Gastroesophageal sphincter (tissue), 3 donors: ENCODE data around the gene RNU5D-1.

Experiments
- POLR2A ChIP-seq, 2 donors: fragments of 450-650 bp; IDR thresholded peaks; one replicate each; pipeline ENCODE4 v1.6.1; 2017; ENCODE audit warnings: antibody characterized with exemption in 2 of 2, mild to moderate bottlenecking in 2 of 2, moderate library complexity in 1 of 2
- TF ChIP-seq, protein P1 (sequence below), 4 experiments: fragments of 200-600 bp in 2 of 4; fragments of 450-650 bp in 2 of 4; sonication (generic) in 1 of 4; IDR thresholded peaks; one replicate each; pipeline ENCODE4 v1.5.1; 2017 to 2019; ENCODE audit warnings: antibody characterized with exemption in 4 of 4, mild to moderate bottlenecking in 2 of 4, moderate library complexity in 2 of 4

GRCh38 chr1:44720281-44720680, 10.7 kb downstream of the RNU5D-1 start:
- TF ChIP-seq, protein P1, sequence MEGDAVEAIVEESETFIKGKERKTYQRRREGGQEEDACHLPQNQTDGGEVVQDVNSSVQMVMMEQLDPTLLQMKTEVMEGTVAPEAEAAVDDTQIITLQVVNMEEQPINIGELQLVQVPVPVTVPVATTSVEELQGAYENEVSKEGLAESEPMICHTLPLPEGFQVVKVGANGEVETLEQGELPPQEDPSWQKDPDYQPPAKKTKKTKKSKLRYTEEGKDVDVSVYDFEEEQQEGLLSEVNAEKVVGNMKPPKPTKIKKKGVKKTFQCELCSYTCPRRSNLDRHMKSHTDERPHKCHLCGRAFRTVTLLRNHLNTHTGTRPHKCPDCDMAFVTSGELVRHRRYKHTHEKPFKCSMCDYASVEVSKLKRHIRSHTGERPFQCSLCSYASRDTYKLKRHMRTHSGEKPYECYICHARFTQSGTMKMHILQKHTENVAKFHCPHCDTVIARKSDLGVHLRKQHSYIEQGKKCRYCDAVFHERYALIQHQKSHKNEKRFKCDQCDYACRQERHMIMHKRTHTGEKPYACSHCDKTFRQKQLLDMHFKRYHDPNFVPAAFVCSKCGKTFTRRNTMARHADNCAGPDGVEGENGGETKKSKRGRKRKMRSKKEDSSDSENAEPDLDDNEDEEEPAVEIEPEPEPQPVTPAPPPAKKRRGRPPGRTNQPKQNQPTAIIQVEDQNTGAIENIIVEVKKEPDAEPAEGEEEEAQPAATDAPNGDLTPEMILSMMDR (IDR thresholded peaks at IDR 0.05): no peak
- no peak for TF ChIP-seq POLR2A (IDR thresholded peaks at IDR 0.05)
